SH-SY5Y (cell line): ENCODE data around the gene KIAA0408.

ENCODE experiments used
- GATA2 ChIP-seq: IDR thresholded peaks from 2 replicates; pipeline ENCODE4 v1.6.1; 2011; ENCODE audit warnings: mild to moderate bottlenecking, low read depth, low read length
- GATA3 ChIP-seq: IDR thresholded peaks from 2 replicates; pipeline ENCODE4 v1.6.1; 2011; ENCODE audit warnings: low read depth, mild to moderate bottlenecking, low read length, moderate library complexity

GRCh38 chr6:127415096-127415495 is 44.1 kb downstream of the KIAA0408 start:
- TF ChIP-seq GATA3 (no peak), GATA2 (no peak)
